Kidney (tissue), 14 donors: ENCODE measurements around the gene STPG3. TPM values are rescaled to one million over a fixed set of nuclear protein-coding genes. Genes with fewer than 3 reads are reported as not detected.

Source experiments
- DNase-seq, 5 donors: peaks; one replicate each; pipeline ENCODE4 v3.0.0-alpha.2; 2013 to 2020
- FAIRE-seq: peaks from 2 replicates; lab custom pipeline; 2012; peaks lifted over from hg19 to GRCh38; lab: Jason Lieb, UNC
- H3K27ac ChIP-seq, 2 donors: one replicate each; pipeline ENCODE4 v1.7.0; 2013; ENCODE audit warnings: low read depth in 2 of 2, low read length in 2 of 2, inconsistent platforms in 1 of 2
- H3K27me3 ChIP-seq: one replicate; pipeline ENCODE4 v1.7.1; 2013; ENCODE audit warnings: low read length, inconsistent platforms; ENCODE audit not compliant: control insufficient read depth, insufficient read depth
- H3K36me3 ChIP-seq, 3 donors: one replicate each; pipeline versions ENCODE4 v1.7.0 to v1.7.1; 2013; ENCODE audit warnings: low read length in 3 of 3, control low read depth in 1 of 3, inconsistent platforms in 1 of 3; ENCODE audit not compliant: insufficient read depth in 3 of 3, control insufficient read depth in 2 of 3
- H3K4me1 ChIP-seq, 3 donors: one replicate each; pipeline versions ENCODE4 v1.7.0 to v1.7.1; 2013; ENCODE audit warnings: low read length in 3 of 3, inconsistent platforms in 1 of 3, low read depth in 1 of 3; ENCODE audit not compliant: control insufficient read depth in 2 of 3, insufficient read depth in 2 of 3
- H3K4me3 ChIP-seq, 3 donors: one replicate each; pipeline versions ENCODE4 v1.7.0 to v1.8.1; 2013; ENCODE audit warnings: low read length in 3 of 3, control low read depth in 1 of 3, inconsistent platforms in 1 of 3
- H3K9ac ChIP-seq, 3 donors: one replicate each; pipeline versions ENCODE4 v1.7.0 to v1.7.1; 2013; ENCODE audit warnings: low read length in 3 of 3, control low read depth in 1 of 3, inconsistent platforms in 1 of 3
- H3K9me3 ChIP-seq, 3 donors: one replicate each; pipeline versions ENCODE4 v1.7.0 to v1.7.1; 2013; ENCODE audit warnings: low read length in 3 of 3, control low read depth in 1 of 3, inconsistent platforms in 1 of 3; ENCODE audit not compliant: control insufficient read depth in 2 of 3, insufficient read depth in 1 of 3
- CTCF ChIP-seq: IDR thresholded peaks from 3 replicates; pipeline ENCODE4 v1.5.1; 2012; ENCODE audit warnings: mild to moderate bottlenecking, moderate library complexity, borderline replicate concordance; ENCODE audit not compliant: insufficient read depth; ENCODE audit errors: extremely low read depth
- intact Hi-C: fragments of 100-400 bp; cut with DNase I; formaldehyde crosslinking; loops from one replicate; pipeline ENCODE4 v1.11.1; 2022
- polyA plus RNA-seq: library from polyadenylated mRNA; stranded (reverse); fragments of 350-450 nt; fragmentation: Illumina TruSeq; extraction: RNeasy Lipid Tissue Mini Kit (QIAGEN cat#74804); gene quantifications from one replicate; pipeline ENCODE4 v1.2.3, GENCODE V29; 2014; ENCODE audit warnings: low read depth, low replicate concordance; ENCODE audit not compliant: insufficient read depth
- total RNA-seq: library from RNA; stranded (reverse); fragmentation: NEBNext Ultra II Directional; extraction: Animal tissue kit (Norgen Biotek cat#: 25700); gene quantifications from one replicate; pipeline ENCODE4 v1.2.1, GENCODE V29; 2021
- donor health status: control.
- donor health status: control.
- donor health status: control.
- donor health status: control.
- donor health status: control.
- donor health status: DM: yes; HTN: yes; CAD: no.
- donor health status: Normal renal cell carcinoma (clear cell type).

STPG3 gene
- total and polyA plus RNA-seq, 2 donors from 2014 or later, result 0.38 TPM; not detected in 1

GRCh38 chr9:137302449-137303150 lies 51.5 kb downstream of the STPG3 start:
- DNase-seq, result peak in 4 of 5 donors; percentile 76 to 93 (median 90)
- no peak for FAIRE-seq
- H3K4me3 ChIP-seq, result peak overlapping the region in 1 of 3 donors; percentile 7
- peaks cover 0 to 23% (median 11%) of the 10 kb centered on the region in 3 donors for H3K4me1 ChIP-seq
- peak overlapping the region in 2 of 3 donors; percentile 51 to 54 for H3K9ac ChIP-seq
- peak overlapping the region; percentile 51 to 60 for H3K27ac ChIP-seq
- H3K9me3 ChIP-seq, result no peaks in the 10 kb centered on the region
- no peaks in the 10 kb centered on the region for H3K27me3 ChIP-seq
- peak; percentile 45 for TF ChIP-seq CTCF
- no peaks in the 10 kb centered on the region for H3K36me3 ChIP-seq
- intact Hi-C loops, result no loop called here

Other genes with a start within 250 kb of the STPG3 start
- 72.1 TPM for gene ABCA2, start 223.0 kb upstream of the STPG3 start, total RNA-seq
- gene ABCA2, start 223.0 kb upstream of the STPG3 start, polyA plus RNA-seq, result 39.2 TPM
- gene FUT7, start 219.2 kb upstream of the STPG3 start, total RNA-seq, result 0.60 TPM
- not detected for gene FUT7, start 219.2 kb upstream of the STPG3 start, polyA plus RNA-seq
- gene NPDC1, start 205.1 kb upstream of the STPG3 start, total RNA-seq, result 189 TPM
- gene NPDC1, start 205.1 kb upstream of the STPG3 start, polyA plus RNA-seq, result 80.2 TPM
- gene ENTPD2, start 197.2 kb upstream of the STPG3 start, total RNA-seq, result 9.3 TPM
- gene ENTPD2, start 197.2 kb upstream of the STPG3 start, polyA plus RNA-seq, result 5.5 TPM
- gene SAPCD2, start 180.7 kb upstream of the STPG3 start, total RNA-seq, result 2.3 TPM
- gene SAPCD2, start 180.7 kb upstream of the STPG3 start, polyA plus RNA-seq, result 1.7 TPM
- gene UAP1L1, start 173.8 kb upstream of the STPG3 start, total RNA-seq, result 12.7 TPM
- gene UAP1L1, start 173.8 kb upstream of the STPG3 start, polyA plus RNA-seq, result 14.4 TPM
- 63.2 TPM for gene MAN1B1, start 164.3 kb upstream of the STPG3 start, total RNA-seq
- 57.3 TPM for gene MAN1B1, start 164.3 kb upstream of the STPG3 start, polyA plus RNA-seq
- 164 TPM for gene DPP7, start 136.6 kb upstream of the STPG3 start, total RNA-seq
- gene DPP7, start 136.6 kb upstream of the STPG3 start, polyA plus RNA-seq, result 205 TPM
- 0.47 TPM for gene GRIN1, start 112.1 kb upstream of the STPG3 start, total RNA-seq
- not detected for gene GRIN1, start 112.1 kb upstream of the STPG3 start, polyA plus RNA-seq
- 0.25 TPM for gene LRRC26, start 81.2 kb upstream of the STPG3 start, total RNA-seq
- gene LRRC26, start 81.2 kb upstream of the STPG3 start, polyA plus RNA-seq, result not detected
- gene TMEM210, start 79.2 kb upstream of the STPG3 start, total RNA-seq, result not detected
- gene TMEM210, start 79.2 kb upstream of the STPG3 start, polyA plus RNA-seq, result not detected
- 57.2 TPM for gene ANAPC2, start 62.7 kb upstream of the STPG3 start, total RNA-seq
- gene ANAPC2, start 62.7 kb upstream of the STPG3 start, polyA plus RNA-seq, result 19.9 TPM
- 52.5 TPM for gene SSNA1, start 62.6 kb upstream of the STPG3 start, total RNA-seq
- gene SSNA1, start 62.6 kb upstream of the STPG3 start, polyA plus RNA-seq, result 131 TPM
- gene TPRN, start 50.5 kb upstream of the STPG3 start, total RNA-seq, result 49.5 TPM
- gene TPRN, start 50.5 kb upstream of the STPG3 start, polyA plus RNA-seq, result 47.2 TPM
- gene TMEM203, start 45.6 kb upstream of the STPG3 start, total RNA-seq, result 36.3 TPM
- gene TMEM203, start 45.6 kb upstream of the STPG3 start, polyA plus RNA-seq, result 53.5 TPM
- gene NDOR1, start 45.6 kb upstream of the STPG3 start, total RNA-seq, result 17.8 TPM
- 5.9 TPM for gene NDOR1, start 45.6 kb upstream of the STPG3 start, polyA plus RNA-seq
- 7.0 TPM for gene RNF208, start 29.0 kb upstream of the STPG3 start, total RNA-seq
- 22.8 TPM for gene RNF208, start 29.0 kb upstream of the STPG3 start, polyA plus RNA-seq
- gene CYSRT1, start 26.1 kb upstream of the STPG3 start, total RNA-seq, result 0.94 TPM
- 1.3 TPM for gene CYSRT1, start 26.1 kb upstream of the STPG3 start, polyA plus RNA-seq
- 0.85 TPM for gene RNF224, start 23.8 kb upstream of the STPG3 start, total RNA-seq
- 0.80 TPM for gene RNF224, start 23.8 kb upstream of the STPG3 start, polyA plus RNA-seq
- gene SLC34A3, start 20.4 kb upstream of the STPG3 start, total RNA-seq, result 0.13 TPM
- gene SLC34A3, start 20.4 kb upstream of the STPG3 start, polyA plus RNA-seq, result 36.0 TPM
- 258 TPM for gene TUBB4B, start 10.0 kb upstream of the STPG3 start, total RNA-seq
- 394 TPM for gene TUBB4B, start 10.0 kb upstream of the STPG3 start, polyA plus RNA-seq
- gene NELFB, start 4.0 kb downstream of the STPG3 start, total RNA-seq, result 57.3 TPM
- gene NELFB, start 4.0 kb downstream of the STPG3 start, polyA plus RNA-seq, result 43.8 TPM
- 23.8 TPM for gene TOR4A, start 26.4 kb downstream of the STPG3 start, total RNA-seq
- 4.9 TPM for gene TOR4A, start 26.4 kb downstream of the STPG3 start, polyA plus RNA-seq
- 4.7 TPM for gene NRARP, start 51.0 kb downstream of the STPG3 start, total RNA-seq
- 1.7 TPM for gene NRARP, start 51.0 kb downstream of the STPG3 start, polyA plus RNA-seq
- 44.5 TPM for gene EXD3, start 171.9 kb downstream of the STPG3 start, total RNA-seq
- 18.9 TPM for gene EXD3, start 171.9 kb downstream of the STPG3 start, polyA plus RNA-seq
- gene NOXA1, start 172.1 kb downstream of the STPG3 start, total RNA-seq, result 21.8 TPM
- 19.1 TPM for gene NOXA1, start 172.1 kb downstream of the STPG3 start, polyA plus RNA-seq
- gene ENTPD8, start 190.1 kb downstream of the STPG3 start, total RNA-seq, result 5.2 TPM
- gene ENTPD8, start 190.1 kb downstream of the STPG3 start, polyA plus RNA-seq, result 5.0 TPM
- gene NSMF, start 208.0 kb downstream of the STPG3 start, total RNA-seq, result 49.5 TPM
- 32.7 TPM for gene NSMF, start 208.0 kb downstream of the STPG3 start, polyA plus RNA-seq